HepG2 (cell line): ENCODE data around the gene ZC3H7B. TPM values are rescaled to one million over a fixed set of nuclear protein-coding genes. Genes with fewer than 3 reads are reported as not detected.

ENCODE experiments used
- ATF7 ChIP-seq, 2 experiments: fragments of 450-650 bp in 1 of 2; sonication (generic) in 1 of 2; formaldehyde crosslinking in 1 of 2; IDR thresholded peaks; 2 replicates each; pipeline versions ENCODE4 v1.4.0 to v1.6.1; 2016 to 2020; ENCODE audit warnings: antibody characterized with exemption in 1 of 2, mild to moderate bottlenecking in 1 of 2, missing genetic modification reagents in 1 of 2
- BRCA1 ChIP-seq: sonication (generic); formaldehyde crosslinking; IDR thresholded peaks from 2 replicates; pipeline ENCODE4 v1.4.0; 2020; ENCODE audit warnings: missing genetic modification reagents
- FOXC1 ChIP-seq: sonication (generic); formaldehyde crosslinking; IDR thresholded peaks from 2 replicates; pipeline ENCODE4 v1.8.0; 2022; ENCODE audit warnings: mild to moderate bottlenecking, missing genetic modification reagents, borderline replicate concordance
- GATAD1 ChIP-seq: IDR thresholded peaks from 2 replicates; pipeline ENCODE4 v1.6.1; 2016; ENCODE audit warnings: missing genetic modification reagents, missing compliant biosample characterization
- GTF2F1 ChIP-seq: fragments of 150-350 bp; IDR thresholded peaks from 2 replicates; pipeline ENCODE4 v1.6.1; 2014; ENCODE audit warnings: low read length
- HDAC6 ChIP-seq: fragments of 200-600 bp; sonication (generic); IDR thresholded peaks from 2 replicates; pipeline ENCODE4 v1.7.0; 2017; ENCODE audit warnings: mild to moderate bottlenecking, antibody characterized with exemption, low read length, low read depth
- HES4 ChIP-seq: sonication (generic); formaldehyde crosslinking; IDR thresholded peaks from 2 replicates; pipeline ENCODE4 v1.9.0; 2021; ENCODE audit warnings: mild to moderate bottlenecking, missing genetic modification reagents, borderline replicate concordance
- HNRNPLL ChIP-seq: fragments of 200-400 bp; formaldehyde crosslinking; IDR thresholded peaks from 2 replicates; pipeline ENCODE4 v1.6.1; 2017; ENCODE audit warnings: mild to moderate bottlenecking, low read depth, low read length; ENCODE audit not compliant: poor library complexity, severe bottlenecking
- MTF2 ChIP-seq: sonication (generic); formaldehyde crosslinking; IDR thresholded peaks from 2 replicates; pipeline ENCODE4 v1.5.0; 2020; ENCODE audit warnings: missing genetic modification reagents, borderline replicate concordance
- NCOA2 ChIP-seq: sonication (generic); formaldehyde crosslinking; IDR thresholded peaks from 2 replicates; pipeline ENCODE4 v1.8.0; 2022; ENCODE audit warnings: inconsistent platforms
- PRDM15 ChIP-seq: sonication (generic); formaldehyde crosslinking; IDR thresholded peaks from 2 replicates; pipeline ENCODE4 v1.4.0; 2020; ENCODE audit warnings: missing genetic modification reagents
- RFXAP ChIP-seq: sonication (generic); formaldehyde crosslinking; IDR thresholded peaks from 2 replicates; pipeline ENCODE4 v1.4.0; 2020; ENCODE audit warnings: missing genetic modification reagents, borderline replicate concordance
- SALL2 ChIP-seq: sonication (generic); formaldehyde crosslinking; IDR thresholded peaks from 2 replicates; pipeline ENCODE4 v1.8.1; 2023; ENCODE audit warnings: mild to moderate bottlenecking, missing genetic modification reagents, inconsistent platforms
- TEAD3 ChIP-seq: optimal IDR thresholded peaks from 2 replicates; pipeline ENCODE3; 2016; ENCODE audit warnings: borderline replicate concordance
- UBTF ChIP-seq: sonication (generic); formaldehyde crosslinking; IDR thresholded peaks from 2 replicates; pipeline ENCODE4 v1.4.0; 2020; ENCODE audit warnings: mild to moderate bottlenecking, missing genetic modification reagents
- ZBTB7A ChIP-seq: sonication (generic); formaldehyde crosslinking; IDR thresholded peaks from 2 replicates; pipeline ENCODE4 v1.8.0; 2022; ENCODE audit warnings: mild to moderate bottlenecking, missing genetic modification reagents
- ZNF337 ChIP-seq: sonication (generic); formaldehyde crosslinking; IDR thresholded peaks from 2 replicates; pipeline ENCODE4 v1.5.1; 2020; ENCODE audit warnings: missing genetic modification reagents, low read depth, mild to moderate bottlenecking, borderline replicate concordance
- ZNF431 ChIP-seq: sonication (generic); formaldehyde crosslinking; IDR thresholded peaks from 2 replicates; pipeline ENCODE4 v1.9.0; 2022; ENCODE audit warnings: missing genetic modification reagents, low read depth, mild to moderate bottlenecking, borderline replicate concordance
- ZNF629 ChIP-seq: sonication (generic); formaldehyde crosslinking; conservative IDR thresholded peaks from 2 replicates; pipeline ENCODE4 v1.5.0; 2020; ENCODE audit warnings: missing genetic modification reagents
- ZNF766 ChIP-seq: sonication (generic); formaldehyde crosslinking; IDR thresholded peaks from 2 replicates; pipeline ENCODE4 v1.5.0; 2020; ENCODE audit warnings: missing genetic modification reagents, borderline replicate concordance
- ZSCAN12 ChIP-seq: sonication (generic); formaldehyde crosslinking; IDR thresholded peaks from 2 replicates; pipeline ENCODE4 v1.9.0; 2021; ENCODE audit warnings: mild to moderate bottlenecking, missing genetic modification reagents
- polyA plus RNA-seq, 8 experiments: library from polyadenylated mRNA; depleted of rRNA in 3 of 8; stranded (reverse) in 7 of 8; unstranded in 1 of 8; fragments of >200 nt; fragmentation: Illumina TruSeq in 4 of 8; extraction: Trizol in 4 of 8; gene quantifications; 2 replicates each; pipeline versions ENCODE4 v1.2.1 to v1.2.3, GENCODE V29; 2011 to 2016; ENCODE audit warnings: low read depth in 4 of 8, missing spikeins in 1 of 8, mixed read lengths in 1 of 8; ENCODE audit not compliant: insufficient read depth in 1 of 8
- total RNA-seq, 5 experiments: library from RNA; depleted of rRNA; stranded (reverse); fragments of >200 nt; fragmentation: Illumina TruSeq; extraction: Trizol; gene quantifications; 2 replicates each; pipeline ENCODE4 v1.2.3, GENCODE V29; 2016; ENCODE audit warnings: low read depth in 1 of 5
- TF ChIP-seq, protein P1 (sequence below): IDR thresholded peaks from 2 replicates; pipeline ENCODE4 v1.6.1; 2016; ENCODE audit warnings: missing biosample characterization, missing genetic modification reagents, low read depth

ZC3H7B gene
- total and polyA plus RNA-seq, 2 of the 13 experiments (the other 11 are each of a cell fraction or from before 2014, with no cell fraction given), result 26.4 to 37.2 TPM

DNA sequence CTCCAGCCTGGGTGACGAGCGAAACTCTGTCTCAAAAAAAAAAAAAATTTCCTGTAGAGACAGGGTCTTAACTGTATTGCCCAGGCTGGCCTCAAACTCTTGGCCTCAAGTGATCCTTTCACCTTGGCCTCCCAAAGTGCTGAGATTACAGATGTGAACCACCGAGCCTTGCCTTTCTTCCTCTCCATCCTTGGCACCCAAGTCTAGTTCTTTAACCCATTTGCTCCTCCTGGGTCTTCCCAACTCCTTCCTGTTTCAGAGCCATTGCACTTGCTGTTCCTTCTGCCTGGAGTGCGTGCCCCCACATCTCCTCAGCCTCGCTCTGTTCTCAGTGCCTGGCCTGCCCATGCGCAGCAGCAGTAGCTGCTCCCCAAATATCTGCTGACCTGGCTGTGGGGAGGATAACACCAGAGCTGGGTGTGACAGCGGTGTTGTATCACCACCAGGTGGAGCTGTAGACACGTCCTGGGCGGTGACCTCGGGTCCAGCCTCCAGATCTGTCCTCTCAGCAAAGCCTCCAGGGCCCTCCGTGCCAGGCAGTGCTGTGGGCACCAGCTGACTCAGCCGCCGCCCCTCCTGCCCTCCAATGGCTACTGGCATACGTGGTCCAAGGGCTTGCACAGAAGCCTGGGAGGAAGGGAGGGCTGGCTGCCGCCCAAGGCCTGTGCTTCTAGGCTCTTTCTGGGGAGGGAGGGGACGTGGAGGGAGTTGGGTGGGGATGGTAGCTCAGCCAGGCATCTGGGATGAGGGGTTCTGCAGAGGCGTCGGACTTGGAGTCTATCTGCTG lies 102.4 kb downstream of the ZC3H7B start (continued):
- no peak for TF ChIP-seq NCOA2
- TF ChIP-seq HDAC6, result no peak
- TF ChIP-seq GTF2F1, result no peak
- no peak for TF ChIP-seq MTF2 (CRISPR knock-in tag)
- no peak for TF ChIP-seq PRDM15 (CRISPR knock-in tag)
- no peak for TF ChIP-seq FOXC1 (CRISPR knock-in tag)
- TF ChIP-seq ZNF337 (CRISPR knock-in tag), result no peak
- TF ChIP-seq HNRNPLL, result no peak
- peak; percentile 66 for TF ChIP-seq TEAD3
- TF ChIP-seq UBTF (CRISPR knock-in tag), result no peak
- TF ChIP-seq, protein P1, sequence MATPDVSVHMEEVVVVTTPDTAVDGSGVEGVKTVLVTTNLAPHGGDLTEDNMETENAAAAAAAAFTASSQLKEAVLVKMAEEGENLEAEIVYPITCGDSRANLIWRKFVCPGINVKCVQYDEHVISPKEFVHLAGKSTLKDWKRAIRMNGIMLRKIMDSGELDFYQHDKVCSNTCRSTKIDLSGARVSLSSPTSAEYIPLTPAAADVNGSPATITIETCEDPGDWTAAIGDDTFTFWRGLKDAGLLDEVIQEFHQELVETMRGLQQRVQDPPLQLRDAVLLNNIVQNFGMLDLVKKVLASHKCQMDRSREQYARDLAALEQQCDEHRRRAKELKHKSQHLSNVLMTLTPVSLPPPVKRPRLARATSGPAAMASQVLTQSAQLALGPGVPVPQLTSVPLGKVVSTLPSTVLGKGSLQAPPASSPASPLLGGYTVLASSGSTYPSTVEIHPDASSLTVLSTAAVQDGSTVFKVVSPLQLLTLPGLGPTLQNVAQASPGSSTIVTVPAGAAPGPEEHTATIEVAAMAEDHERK (CRISPR knock-in tag), result no peak
- TF ChIP-seq SALL2, result no peak
- no peak for TF ChIP-seq ATF7 (IDR thresholded peaks at IDR 0.05)
- no peak for TF ChIP-seq ATF7 (CRISPR knock-in tag; IDR thresholded peaks at IDR 0.05)
- TF ChIP-seq HES4, result no peak
- TF ChIP-seq ZSCAN12, result no peak
- TF ChIP-seq GATAD1, result peak; percentile 73; the same call in 1 of the 2 replicates
- no peak for TF ChIP-seq ZNF766
- no peak for TF ChIP-seq ZNF431 (CRISPR knock-in tag)
- TF ChIP-seq ZBTB7A (CRISPR knock-in tag), result no peak
- no peak; the same call in 1 of the 2 replicates for TF ChIP-seq RFXAP
- TF ChIP-seq ZNF629 (CRISPR knock-in tag), result no peak
- TF ChIP-seq BRCA1 (CRISPR knock-in tag), result no peak
